Small intestine (tissue), 7 donors: ENCODE measurements around the gene ZDHHC18. TPM values are rescaled to one million over a fixed set of nuclear protein-coding genes. Genes with fewer than 3 reads are reported as not detected.

Experiments used
- DNase-seq, 2 donors: peaks; one replicate each; pipeline versions ENCODE4 v3.0.0 to v3.0.0-alpha.2; 2013
- FAIRE-seq: peaks from 2 replicates; lab custom pipeline; 2012; peaks lifted over from hg19 to GRCh38; lab: Jason Lieb, UNC
- H3K27ac ChIP-seq, 3 donors: one replicate each; pipeline ENCODE4 v1.5.1; 2013; ENCODE audit warnings: low read length in 2 of 3, mild to moderate bottlenecking in 2 of 3, control low read depth in 1 of 3, inconsistent platforms in 1 of 3, low read depth in 1 of 3, moderate library complexity in 1 of 3
- H3K27me3 ChIP-seq, 3 donors: one replicate each; pipeline ENCODE4 v1.6.1; 2013; ENCODE audit warnings: low read length in 3 of 3, inconsistent platforms in 1 of 3; ENCODE audit not compliant: control insufficient read depth in 3 of 3, insufficient read depth in 3 of 3
- H3K36me3 ChIP-seq, 3 donors: one replicate each; pipeline ENCODE4 v1.6.1; 2013; ENCODE audit warnings: low read length in 3 of 3, inconsistent platforms in 1 of 3, low read depth in 1 of 3, mild to moderate bottlenecking in 1 of 3, moderate library complexity in 1 of 3; ENCODE audit not compliant: control insufficient read depth in 3 of 3, insufficient read depth in 2 of 3
- H3K4me1 ChIP-seq, 3 donors: one replicate each; pipeline ENCODE4 v1.6.1; 2013; ENCODE audit warnings: low read length in 2 of 3, inconsistent platforms in 1 of 3, low read depth in 1 of 3, mild to moderate bottlenecking in 1 of 3, moderate library complexity in 1 of 3; ENCODE audit not compliant: control insufficient read depth in 3 of 3, insufficient read depth in 2 of 3
- H3K4me3 ChIP-seq, 3 donors: one replicate each; pipeline ENCODE4 v1.5.1; 2013; ENCODE audit warnings: low read length in 3 of 3, control low read depth in 1 of 3, inconsistent platforms in 1 of 3, low read depth in 1 of 3, mild to moderate bottlenecking in 1 of 3, moderate library complexity in 1 of 3
- H3K9me3 ChIP-seq, 2 donors: one replicate each; pipeline ENCODE4 v1.6.1; 2013; ENCODE audit warnings: low read depth in 1 of 2, low read length in 1 of 2; ENCODE audit not compliant: control insufficient read depth in 2 of 2, insufficient read depth in 1 of 2
- WGBS, 3 donors: extraction: QIAGEN DNeasy Blood & Tissue Kit; methylation state at CpG; one replicate each; pipeline ENCODE4 v1.1.7; 2013; 5-methylcytosine and 5-hydroxymethylcytosine counted together
- polyA plus RNA-seq, 4 donors: library from polyadenylated mRNA; stranded (reverse) in 3 of 4; unstranded in 1 of 4; fragments of 200-250 nt in 3 of 4; fragments of 120-200 nt in 1 of 4; gene quantifications; one replicate each; pipeline versions ENCODE4 v1.2.1 to v1.2.3, GENCODE V29; 2013
- donor health status: healthy with polysubstance abuse.
- donor health status: control.
- donor health status: control.
- donor health status: Bipolar disorder and iron deficiency.
- donor health status: healthy.

The ZDHHC18 gene
- polyA plus RNA-seq, 4 donors: 7.2 to 15.7 (median 9.2) TPM

DNA sequence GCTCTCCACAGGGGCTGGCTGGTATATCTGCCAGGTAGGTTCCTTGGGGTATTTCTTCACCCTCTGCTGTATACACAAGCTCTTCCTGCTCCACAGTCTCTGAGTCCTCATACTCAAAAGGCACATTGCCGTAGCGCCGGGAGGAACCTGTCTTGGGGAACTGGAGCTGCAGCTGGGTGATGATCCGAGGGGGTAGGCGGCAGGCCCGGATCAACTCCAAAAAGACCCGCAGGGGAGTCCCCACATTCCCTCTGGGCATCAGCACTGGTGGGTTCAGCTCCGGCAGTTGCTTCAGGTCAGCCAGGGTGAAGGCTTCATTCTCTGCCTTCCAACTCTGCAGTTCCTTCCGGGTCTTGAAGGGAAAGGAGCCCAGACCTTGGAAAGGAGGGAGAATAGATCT lies 70.9 kb downstream of the ZDHHC18 start:
- WGBS, 3 donors: 91 to 96% (median 93%) methylated on average over 9 of the region's 9 CpGs
- Histone ChIP-seq H3K9me3 (no peaks in the 10 kb centered on the region), H3K4me1 (peaks cover 3 to 10% (median 3%) of the 10 kb centered on the region in 3 donors), H3K4me3 (no peak overlapping the region), H3K27me3 (no peaks in the 10 kb centered on the region), H3K27ac (no peak overlapping the region), H3K36me3 (peaks cover 3 to 55% (median 14%) of the 10 kb centered on the region in 3 donors)
- no peak for FAIRE-seq
- DNase-seq: no peak

DNA sequence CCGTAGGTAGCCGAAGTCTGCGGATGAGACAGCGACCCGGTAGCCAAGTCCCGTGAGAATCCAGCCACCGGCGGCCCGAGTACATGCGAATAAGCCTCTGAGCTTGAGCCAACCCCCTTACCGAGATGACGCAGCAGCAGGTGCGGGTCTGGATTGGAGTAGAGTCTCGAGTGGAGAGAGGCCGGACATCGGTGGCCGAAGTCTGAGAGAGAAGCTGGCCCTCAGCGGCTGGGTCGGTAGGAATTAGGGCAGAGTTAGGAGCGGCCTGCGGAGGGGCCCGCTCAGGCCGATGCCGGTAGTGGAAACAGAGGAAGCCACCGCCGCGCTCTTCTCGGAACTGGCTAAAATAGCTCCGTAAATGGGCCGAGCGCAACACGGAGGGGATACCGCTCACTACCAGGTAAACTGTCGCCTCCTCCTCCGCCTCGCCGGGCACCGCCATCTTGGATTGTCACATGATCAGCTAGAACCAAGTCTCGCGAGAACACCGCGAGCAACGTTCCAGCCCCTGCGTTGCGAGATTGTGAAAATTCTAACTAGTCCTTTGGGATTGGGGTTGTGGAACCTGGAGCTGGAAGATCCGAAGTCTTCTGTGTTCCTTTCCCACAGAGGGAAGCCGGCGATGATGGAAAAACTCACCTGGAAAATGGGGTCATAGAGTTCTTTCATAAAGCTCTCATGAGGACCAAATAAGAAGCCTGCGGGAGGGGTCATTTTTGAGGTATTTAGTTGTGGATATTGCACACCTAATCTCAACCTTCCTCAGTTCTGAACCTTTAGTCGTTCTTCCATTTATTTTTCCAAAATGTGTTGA lies 73.7 kb downstream of the ZDHHC18 start, which contains the start of gene GPATCH3:
Gene GPATCH3, minus strand, starts transcription at position 467 of the 814 bp plus-strand sequence. Its CDS starts 25 bp downstream, at position 442.
- H3K27me3 ChIP-seq: no peaks in the 10 kb centered on the region
- peak within 1 kb of the TSS; percentile 61 to 86 (median 83) for H3K27ac ChIP-seq
- no peak for FAIRE-seq
- 0 to 1% (median 0%) methylated on average over 50 of the region's 50 CpGs for WGBS, 3 donors
- DNase-seq: peak; percentile 93 to 97
- H3K4me3 ChIP-seq: peak within 1 kb of the TSS; percentile 62 to 88 (median 73)
- H3K9me3 ChIP-seq: no peaks in the 10 kb centered on the region
- H3K36me3 ChIP-seq: peaks cover 0 to 27% (median 6%) of the 10 kb centered on the region in 3 donors
- H3K4me1 ChIP-seq: peaks cover 3 to 16% (median 3%) of the 10 kb centered on the region in 3 donors

DNA sequence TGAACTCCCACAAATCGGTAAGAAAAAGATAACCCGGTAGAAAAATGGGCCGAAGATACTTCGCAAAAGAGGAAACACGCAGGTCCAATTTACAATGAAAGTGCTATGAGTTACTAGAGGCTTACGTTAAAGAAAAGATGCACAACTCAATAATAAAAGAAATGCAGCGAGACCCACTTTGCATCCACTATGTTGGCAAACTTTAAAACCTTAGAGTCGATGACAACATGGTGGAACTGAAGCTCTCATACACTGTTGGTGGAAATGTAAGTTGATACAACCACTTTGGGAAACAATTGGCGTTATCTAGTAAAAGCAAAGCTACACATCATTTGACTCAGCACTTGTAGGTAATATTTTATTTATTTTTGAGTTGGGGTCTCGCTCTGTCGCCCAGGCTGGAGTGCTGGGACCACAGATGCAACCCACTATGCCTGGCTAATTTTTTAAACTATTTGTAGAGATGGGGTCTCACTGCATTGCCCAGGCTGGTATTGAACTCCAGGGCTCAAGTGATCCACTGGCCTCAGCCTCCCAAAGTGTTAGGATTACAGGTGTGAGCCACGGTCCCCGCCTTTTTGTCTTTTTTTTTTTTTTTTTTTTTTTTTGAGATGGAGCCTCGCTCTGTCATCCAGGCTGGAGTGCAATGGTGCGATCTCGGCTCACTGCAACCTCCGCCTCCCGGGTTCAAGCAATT lies 74.5 kb downstream of the ZDHHC18 start:
- Histone ChIP-seq H3K36me3 (peaks cover 0 to 21% (median 6%) of the 10 kb centered on the region in 3 donors), H3K4me1 (peaks cover 3 to 22% (median 3%) of the 10 kb centered on the region in 3 donors), H3K27me3 (no peaks in the 10 kb centered on the region), H3K4me3 (peak overlapping the region in 2 of 3 donors; percentile 73 to 88), H3K9me3 (no peaks in the 10 kb centered on the region), H3K27ac (peak overlapping the region in 2 of 3 donors; percentile 61 to 83)
- WGBS, 3 donors: 63 to 64% (median 64%) methylated on average over 15 to 18 of the region's 18 CpGs
- no peak for DNase-seq
- no peak for FAIRE-seq

Other genes with a start within 250 kb of the ZDHHC18 start
- gene ARID1A, start 130.7 kb upstream of the ZDHHC18 start, polyA plus RNA-seq: 10 to 100 TPM in 3 of 4 donors, 1 to 10 TPM in 1; 7.8 to 59.7 (median 18.7) TPM
- 10 to 100 TPM in 2 of 4 donors, 1 to 10 TPM in 2; 3.4 to 19.6 (median 8.5) TPM for gene PIGV, start 38.7 kb upstream of the ZDHHC18 start, polyA plus RNA-seq
- gene SFN, start 36.5 kb downstream of the ZDHHC18 start, polyA plus RNA-seq: 100 to 1,000 TPM in 2 of 4 donors, 10 to 100 TPM in 1, 1 to 10 TPM in 1; 3.3 to 137 (median 97.8) TPM
- 10 to 100 TPM; 13.5 to 29.1 (median 20.0) TPM for gene GPN2, start 63.6 kb downstream of the ZDHHC18 start, polyA plus RNA-seq
- gene GPATCH3, start 73.8 kb downstream of the ZDHHC18 start, polyA plus RNA-seq: 10 to 100 TPM; 11.0 to 55.7 (median 28.7) TPM
- 100 to 1,000 TPM in 2 of 4 donors, 10 to 100 TPM in 2; 54.9 to 443 (median 216) TPM for gene NR0B2, start 87.3 kb downstream of the ZDHHC18 start, polyA plus RNA-seq
- 10 to 100 TPM; 39.4 to 70.5 (median 50.1) TPM for gene NUDC, start 95.1 kb downstream of the ZDHHC18 start, polyA plus RNA-seq
- gene KDF1, start 133.8 kb downstream of the ZDHHC18 start, polyA plus RNA-seq: 10 to 100 TPM; 19.9 to 30.8 (median 27.1) TPM
- gene TRNP1, start 167.0 kb downstream of the ZDHHC18 start, polyA plus RNA-seq: 10 to 100 TPM in 3 of 4 donors, 1 to 10 TPM in 1; 4.6 to 15.6 (median 11.8) TPM
- gene TENT5B, start 186.2 kb downstream of the ZDHHC18 start, polyA plus RNA-seq: 1 to 10 TPM in 2 of 4 donors, under 1 TPM in 2; 0.27 to 3.9 (median 1.1) TPM